ENCODE results near the gene FASLG. TPM values are rescaled to one million over a fixed set of nuclear protein-coding genes. Genes with fewer than 3 reads are reported as not detected.
A peak's percentile ranks its signal among the peaks of the same experiment; 100 is the strongest.
"Not testable (repeated sequence)": the region's sequence is repeated elsewhere in the genome, so short reads cannot be mapped to it uniquely, and the experiment has no call there.

FASLG gene
- total RNA-seq, 2 experiments from 2014 or later: 3.6 to 3.9 TPM

DNA sequence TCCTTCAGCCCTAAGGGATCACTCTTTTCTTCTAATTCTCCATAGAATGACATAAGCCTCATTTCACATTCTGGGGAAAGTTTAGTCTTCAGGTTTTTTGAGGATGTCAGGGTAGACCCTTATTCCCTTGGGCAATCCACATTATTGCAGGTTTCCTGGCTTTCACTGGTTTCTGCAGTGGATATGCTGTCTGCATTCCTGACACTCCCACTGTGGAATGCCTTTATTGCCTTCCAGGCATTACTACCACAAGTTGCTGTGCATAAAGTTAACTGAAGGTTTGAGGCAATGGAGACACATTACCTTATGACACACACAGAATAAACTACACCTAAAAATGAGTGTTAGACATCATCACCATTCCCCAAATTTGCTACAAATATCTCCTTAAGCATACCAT lies 12.7 kb downstream of the FASLG start:
- Mint-ChIP-seq H3K4me3 (no peak overlapping the region), H3K4me1 (peaks cover 60% of the 10 kb centered on the region), H3K27ac (no peak overlapping the region), H3K27me3 (no peaks in the 10 kb centered on the region), H3K36me3 (ENCODE audit: low read depth) (peaks cover 16% of the 10 kb centered on the region), H3K9me3 (no peaks in the 10 kb centered on the region)
- CTCF ChIA-PET: interaction anchor here (1.4 kb wide), 1 partner anchor 31 kb away, joined by 5 read pairs; no protein-coding TSS in a partner anchor
- DNase-seq: no peak
- POLR2A ChIA-PET: interaction anchor here (2.2 kb wide), 1 partner anchor 27 kb away, joined by 10 read pairs; no protein-coding TSS in a partner anchor

DNA sequence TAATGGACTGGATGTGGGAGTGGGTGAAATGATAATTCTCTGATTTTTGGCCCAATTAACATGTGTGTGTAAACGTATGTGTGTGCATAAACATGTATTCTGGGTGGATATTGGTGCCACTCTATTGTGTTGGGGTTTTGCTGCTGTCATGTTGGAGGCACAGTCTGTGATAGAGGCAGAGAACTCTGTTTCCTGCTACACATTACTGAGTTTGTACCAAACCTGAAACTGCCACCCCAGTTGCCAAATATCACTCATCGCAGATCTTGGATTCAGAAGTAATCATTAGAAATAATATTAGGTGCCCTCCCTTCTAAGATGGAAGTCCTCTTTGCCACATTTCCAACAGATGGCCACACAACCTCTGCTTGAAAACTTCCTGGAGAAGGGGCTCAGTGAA lies 13.8 kb downstream of the FASLG start:
- Mint-ChIP-seq H3K36me3 (ENCODE audit: low read depth) (peaks cover 10% of the 10 kb centered on the region), H3K4me1 (peaks cover 66% of the 10 kb centered on the region), H3K9me3 (no peaks in the 10 kb centered on the region), H3K4me3 (no peak overlapping the region), H3K27ac (no peak overlapping the region), H3K27me3 (no peaks in the 10 kb centered on the region)
- no peak for DNase-seq
- ChIA-PET POLR2A (no interaction called here), CTCF (no interaction called here)

DNA sequence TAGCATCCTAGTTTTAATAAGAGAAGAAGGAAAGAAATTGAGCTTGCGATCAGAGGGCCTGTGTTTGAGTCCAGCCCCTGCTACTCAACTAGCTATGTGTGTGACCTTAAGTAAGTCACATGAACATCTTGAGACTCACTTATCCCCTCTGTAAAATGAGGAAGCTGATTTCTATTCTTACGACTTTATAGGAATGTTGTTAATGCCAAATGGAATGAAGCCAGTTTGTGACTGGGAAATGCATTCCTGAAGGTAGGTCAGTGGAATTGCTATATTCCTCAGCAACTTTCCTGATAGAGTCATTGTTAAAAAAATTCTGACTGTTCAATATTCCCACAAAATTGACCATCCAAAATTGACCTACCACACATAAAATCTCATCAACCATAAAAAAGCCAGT lies 14.9 kb downstream of the FASLG start:
- ChIA-PET CTCF (no interaction called here), POLR2A (interaction anchor here (1.6 to 4.6 kb wide), 4 partner anchors 8 to 34 kb away, joined by 4 to 21 read pairs (median 7); no protein-coding TSS in a partner anchor)
- no peak for DNase-seq
- Mint-ChIP-seq H3K27ac (no peak overlapping the region), H3K36me3 (ENCODE audit: low read depth) (peaks cover 8% of the 10 kb centered on the region), H3K27me3 (no peaks in the 10 kb centered on the region), H3K9me3 (no peaks in the 10 kb centered on the region), H3K4me3 (no peak overlapping the region), H3K4me1 (peaks cover 68% of the 10 kb centered on the region)

DNA sequence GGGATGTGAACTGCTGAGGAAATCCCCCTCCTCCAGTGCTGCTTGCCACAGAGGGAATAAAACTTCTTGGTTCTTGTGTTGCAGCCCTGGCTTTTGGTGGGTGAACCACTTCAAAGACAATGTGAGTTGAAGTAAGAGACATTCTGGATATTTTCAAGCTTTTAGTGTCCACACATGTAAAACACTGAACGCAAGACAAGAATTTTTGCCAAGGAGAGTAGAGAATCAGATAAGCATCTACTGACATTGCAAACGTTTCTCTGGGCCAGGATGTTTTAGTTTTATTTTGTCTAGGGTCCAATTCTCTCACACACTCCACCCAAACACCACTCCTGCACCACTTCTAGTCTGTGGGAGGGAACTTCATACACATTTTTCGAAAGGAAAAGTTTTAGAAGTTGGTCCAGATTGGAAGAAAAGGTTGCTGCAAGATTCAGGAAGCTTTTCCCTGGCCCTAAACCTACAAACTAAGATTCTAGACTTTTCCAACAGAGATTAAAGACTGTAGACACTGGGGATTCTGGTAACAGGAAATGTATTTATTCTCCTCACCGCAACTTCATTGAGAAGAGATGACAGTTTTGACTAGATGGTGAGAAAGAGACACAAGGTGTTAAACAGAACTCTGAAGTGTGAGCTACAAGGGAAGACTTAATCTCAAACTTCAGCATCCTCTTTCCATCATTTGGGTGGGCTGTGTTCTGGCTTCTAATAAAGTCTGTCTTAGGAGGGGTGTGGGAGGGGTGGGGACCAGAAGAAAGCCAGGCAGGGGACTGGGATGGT lies 16.1 kb downstream of the FASLG start:
- no peaks in the 10 kb centered on the region for H3K27me3 Mint-ChIP-seq
- no peak for DNase-seq
- H3K4me3 Mint-ChIP-seq: no peak overlapping the region
- POLR2A ChIA-PET: interaction anchor here (0.6 to 4.6 kb wide), 9 partner anchors 9 to 49 kb away, joined by 3 to 21 read pairs (median 4); no protein-coding TSS in a partner anchor
- H3K9me3 Mint-ChIP-seq: no peaks in the 10 kb centered on the region
- H3K4me1 Mint-ChIP-seq: peaks cover 67% of the 10 kb centered on the region
- H3K27ac Mint-ChIP-seq: peak overlapping the region; percentile 64
- CTCF ChIA-PET: interaction anchor here (0.6 to 1.6 kb wide), 6 partner anchors 8 to 670 kb away, joined by 3 to 5 read pairs (median 4); partner anchors contain the start of gene FASLG
- peaks cover 3% of the 10 kb centered on the region for H3K36me3 Mint-ChIP-seq (ENCODE audit: low read depth)

DNA sequence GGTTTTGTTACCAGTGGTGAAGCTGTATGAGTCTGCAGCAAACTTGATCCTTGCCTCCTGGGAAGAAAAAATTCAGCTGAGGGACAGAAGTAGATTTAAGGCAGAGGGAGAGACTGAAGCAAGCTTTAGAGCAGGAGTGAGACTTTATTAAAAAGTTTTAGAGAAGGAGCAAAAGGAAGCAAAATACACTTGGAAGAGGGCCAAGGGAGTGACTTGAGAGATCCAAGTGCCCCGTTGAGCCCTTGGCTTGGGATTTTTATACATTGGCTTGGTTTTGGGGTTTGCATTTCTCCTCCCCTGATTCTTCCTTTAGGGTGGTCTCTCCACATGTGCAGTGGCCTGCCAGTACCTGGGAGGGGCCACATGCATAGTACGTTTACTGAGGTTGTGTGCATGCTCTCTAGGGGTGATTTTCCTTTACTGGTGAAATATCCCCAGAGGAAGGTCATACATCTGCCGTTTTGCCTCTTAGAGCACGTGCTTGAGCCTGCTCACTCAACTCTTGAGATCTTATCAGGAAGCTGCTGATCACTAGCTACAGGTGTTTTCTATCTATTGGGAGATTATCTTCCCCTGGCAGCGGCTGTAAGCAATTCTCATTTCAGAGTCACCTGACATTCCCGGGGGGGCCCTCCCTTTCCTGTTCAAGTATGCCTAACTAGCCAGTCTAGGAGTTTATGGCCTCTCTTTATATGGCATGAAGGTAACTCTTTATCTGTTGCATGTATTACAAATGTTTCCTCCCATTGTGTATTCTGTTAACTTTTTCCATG lies 20.3 kb downstream of the FASLG start:
- Mint-ChIP-seq H3K4me3 (no peak overlapping the region), H3K27ac (peak overlapping the region; percentile 23), H3K4me1 (peaks cover 56% of the 10 kb centered on the region), H3K27me3 (no peaks in the 10 kb centered on the region), H3K9me3 (no peaks in the 10 kb centered on the region), H3K36me3 (ENCODE audit: low read depth) (peaks cover 6% of the 10 kb centered on the region)
- POLR2A ChIA-PET: interaction anchor here (1.0 to 2.0 kb wide), 2 partner anchors 20 to 40 kb away, joined by 3 to 5 read pairs; no protein-coding TSS in a partner anchor
- CTCF ChIA-PET: interaction anchor here (1.0 kb wide), 1 partner anchor 9 kb away, joined by 3 read pairs; no protein-coding TSS in a partner anchor
- no peak for DNase-seq

DNA sequence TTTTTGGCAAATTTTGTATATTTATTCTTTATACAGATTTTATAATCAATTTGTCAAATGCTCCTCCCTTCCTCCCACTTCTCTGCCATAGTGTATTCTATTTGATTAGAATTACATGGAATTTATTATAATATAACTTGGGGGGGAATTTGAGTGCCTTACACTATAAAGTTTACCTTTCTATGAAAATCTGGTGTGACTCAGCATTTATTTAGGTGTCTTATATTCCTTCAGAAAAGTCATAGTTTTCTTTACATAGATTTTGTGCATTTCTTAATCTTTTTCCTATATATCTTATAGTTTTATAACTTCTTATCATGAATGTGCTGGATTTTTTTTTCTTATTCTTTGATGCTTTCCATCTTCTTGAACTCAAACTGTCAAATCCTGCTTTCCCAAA lies 21.3 kb downstream of the FASLG start:
- H3K36me3 Mint-ChIP-seq (ENCODE audit: low read depth): peaks cover 12% of the 10 kb centered on the region
- CTCF ChIA-PET: no interaction called here

DNA sequence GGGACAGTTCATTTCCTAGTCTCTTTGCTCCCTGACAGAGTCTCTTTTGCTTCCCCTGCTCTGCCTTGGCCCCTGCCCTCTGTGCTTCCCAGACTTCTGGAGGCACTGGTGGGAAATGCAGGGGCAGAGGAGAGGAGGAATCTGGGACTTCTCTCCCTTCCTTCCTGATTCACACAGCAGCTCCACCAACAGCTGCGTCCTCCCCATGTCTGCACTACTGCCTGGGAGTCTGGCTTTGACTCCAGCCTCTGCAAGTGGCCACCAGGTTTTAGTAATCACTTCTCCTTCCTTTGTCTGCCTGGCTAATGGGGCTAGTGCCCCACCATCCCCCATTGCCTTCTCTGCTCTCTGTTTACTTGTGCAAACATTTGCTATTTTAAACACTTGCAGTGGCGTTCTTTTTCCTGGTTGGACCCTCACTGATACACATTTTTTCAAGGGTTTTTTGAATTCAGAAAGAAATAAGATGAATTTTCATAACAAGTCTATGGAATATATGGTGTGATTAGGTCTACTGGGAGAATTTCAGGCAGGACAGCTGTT lies 21.9 kb downstream of the FASLG start:
- Mint-ChIP-seq H3K4me3 (no peak overlapping the region), H3K4me1 (peaks cover 43% of the 10 kb centered on the region), H3K27me3 (no peaks in the 10 kb centered on the region), H3K27ac (no peak overlapping the region), H3K36me3 (ENCODE audit: low read depth) (peaks cover 12% of the 10 kb centered on the region), H3K9me3 (peaks cover 5% of the 10 kb centered on the region)
- ChIA-PET CTCF (no interaction called here), POLR2A (interaction anchor here (0.6 to 2.0 kb wide), 2 partner anchors 19 to 36 kb away, joined by 3 to 5 read pairs; no protein-coding TSS in a partner anchor)
- no peak for DNase-seq

More for the DNA sequence above, 21.3 kb downstream of the FASLG start:
- no peaks in the 10 kb centered on the region for H3K27me3 Mint-ChIP-seq
- POLR2A ChIA-PET: interaction anchor here (0.6 to 2.0 kb wide), 2 partner anchors 19 to 37 kb away, joined by 3 to 5 read pairs; no protein-coding TSS in a partner anchor
- no peak overlapping the region for H3K4me3 Mint-ChIP-seq
- peaks cover 49% of the 10 kb centered on the region for H3K4me1 Mint-ChIP-seq
- no peak for DNase-seq
- H3K27ac Mint-ChIP-seq: no peak overlapping the region
- peaks cover 5% of the 10 kb centered on the region for H3K9me3 Mint-ChIP-seq

DNA sequence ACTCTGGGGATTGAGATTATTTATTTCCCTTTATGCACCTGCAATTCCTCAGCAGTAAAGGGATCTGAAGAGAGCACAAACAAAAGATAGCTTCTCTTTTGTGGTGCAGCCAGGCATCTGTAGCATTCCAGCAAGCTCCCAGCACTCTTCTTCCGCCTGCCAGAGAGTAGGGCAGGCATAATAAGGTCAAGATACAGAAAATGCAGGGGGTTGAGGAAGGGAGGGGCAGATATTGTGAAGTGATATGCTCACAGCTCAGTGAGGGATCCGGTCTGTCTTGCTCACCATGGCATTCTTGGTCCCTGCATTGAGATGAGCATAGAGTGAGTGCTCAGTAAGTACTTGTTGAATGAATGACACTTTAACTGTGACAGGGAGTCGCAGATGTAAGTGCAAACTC lies 23.9 kb downstream of the FASLG start:
- Mint-ChIP-seq H3K36me3 (ENCODE audit: low read depth) (peaks cover 12% of the 10 kb centered on the region), H3K9me3 (peaks cover 5% of the 10 kb centered on the region), H3K27ac (no peak overlapping the region), H3K4me3 (no peak overlapping the region), H3K4me1 (peaks cover 29% of the 10 kb centered on the region), H3K27me3 (no peaks in the 10 kb centered on the region)
- ChIA-PET POLR2A (interaction anchor here (0.8 kb wide), 1 partner anchor 17 kb away, joined by 4 read pairs; no protein-coding TSS in a partner anchor), CTCF (interaction anchor here (1.3 kb wide), 1 partner anchor 8 kb away, joined by 3 read pairs; no protein-coding TSS in a partner anchor)
- DNase-seq: no peak

DNA sequence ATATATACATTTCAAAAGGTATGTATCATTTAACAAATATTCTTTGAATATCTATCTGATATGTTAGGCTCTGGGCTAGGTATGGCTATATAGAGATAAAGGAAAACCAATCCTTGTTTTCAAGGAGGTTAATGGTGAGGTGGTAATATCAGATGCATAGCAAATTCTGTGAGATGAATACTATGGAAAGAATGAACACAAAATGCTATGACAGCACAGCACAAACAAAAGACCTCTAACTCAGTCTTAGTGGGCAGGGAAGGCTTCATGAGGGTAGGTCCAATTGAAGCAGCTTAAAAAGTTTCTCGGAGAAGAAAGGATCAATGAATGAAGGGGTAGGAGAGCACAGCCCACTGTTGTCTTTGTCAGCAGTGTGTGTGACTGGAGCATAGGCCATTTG lies 27.2 kb downstream of the FASLG start:
- peaks cover 5% of the 10 kb centered on the region for H3K9me3 Mint-ChIP-seq
- H3K36me3 Mint-ChIP-seq (ENCODE audit: low read depth): peaks cover 16% of the 10 kb centered on the region
- H3K27me3 Mint-ChIP-seq: no peaks in the 10 kb centered on the region
- DNase-seq: no peak
- no peak overlapping the region for H3K4me3 Mint-ChIP-seq
- CTCF ChIA-PET: no interaction called here
- H3K27ac Mint-ChIP-seq: no peak overlapping the region
- H3K4me1 Mint-ChIP-seq: peaks cover 16% of the 10 kb centered on the region
- POLR2A ChIA-PET: no interaction called here

DNA sequence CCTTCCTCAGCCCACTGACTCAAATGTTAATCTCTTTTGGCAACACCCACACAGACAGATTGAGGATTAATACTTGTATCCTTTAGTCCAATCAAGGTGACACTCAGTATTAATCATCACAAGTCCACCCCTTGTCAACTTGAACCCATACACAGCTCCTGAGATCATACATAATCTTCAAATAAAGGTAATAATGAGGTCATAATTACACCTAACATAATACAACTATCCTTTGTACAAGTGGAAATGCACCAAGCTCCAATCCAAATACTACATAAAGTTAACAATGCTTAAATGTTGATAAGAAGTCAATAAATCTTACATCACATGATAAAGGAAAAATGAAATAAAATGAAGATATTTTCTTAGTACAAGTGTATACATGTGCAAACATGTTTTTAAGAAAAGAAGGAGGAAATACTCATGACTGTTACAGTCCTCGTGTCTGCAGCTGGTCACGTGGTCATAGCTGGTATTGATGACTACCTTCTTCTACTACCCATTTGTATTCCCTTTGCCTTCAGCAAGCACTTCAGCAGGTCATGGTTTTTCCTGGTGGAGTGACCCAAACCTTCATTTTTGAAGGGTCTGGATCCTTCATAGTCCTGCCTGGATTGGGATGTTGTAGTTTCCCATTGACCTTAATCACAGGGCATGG lies 29.7 kb downstream of the FASLG start:
- H3K4me3 Mint-ChIP-seq, H3K27ac Mint-ChIP-seq, DNase-seq, CTCF ChIA-PET, POLR2A ChIA-PET, H3K27me3 Mint-ChIP-seq, H3K4me1 Mint-ChIP-seq: not testable (repeated sequence)
- Mint-ChIP-seq H3K36me3 (ENCODE audit: low read depth) (peaks cover 16% of the 10 kb centered on the region), H3K9me3 (peaks cover 13% of the 10 kb centered on the region)

DNA sequence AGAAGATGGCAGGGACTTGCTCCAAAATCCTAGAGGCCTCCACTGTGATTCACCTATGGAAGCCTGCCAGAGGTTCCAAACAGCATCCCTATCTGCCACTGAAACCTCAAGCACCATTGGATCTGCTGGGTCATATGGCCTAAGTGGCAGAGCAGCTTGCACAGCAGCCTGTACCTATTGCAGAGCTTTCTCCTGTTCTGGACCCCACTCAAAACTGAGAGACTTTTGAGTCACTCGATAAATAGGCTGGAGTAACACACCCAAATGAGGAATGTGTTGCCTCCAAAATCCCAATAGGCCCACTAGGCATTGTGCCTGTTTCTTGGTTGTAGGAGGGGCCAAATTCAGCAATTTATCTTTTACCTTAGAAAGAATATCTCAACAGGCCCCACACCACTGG lies 32.0 kb downstream of the FASLG start:
- H3K27me3 Mint-ChIP-seq, POLR2A ChIA-PET, CTCF ChIA-PET: not testable (repeated sequence)

DNA sequence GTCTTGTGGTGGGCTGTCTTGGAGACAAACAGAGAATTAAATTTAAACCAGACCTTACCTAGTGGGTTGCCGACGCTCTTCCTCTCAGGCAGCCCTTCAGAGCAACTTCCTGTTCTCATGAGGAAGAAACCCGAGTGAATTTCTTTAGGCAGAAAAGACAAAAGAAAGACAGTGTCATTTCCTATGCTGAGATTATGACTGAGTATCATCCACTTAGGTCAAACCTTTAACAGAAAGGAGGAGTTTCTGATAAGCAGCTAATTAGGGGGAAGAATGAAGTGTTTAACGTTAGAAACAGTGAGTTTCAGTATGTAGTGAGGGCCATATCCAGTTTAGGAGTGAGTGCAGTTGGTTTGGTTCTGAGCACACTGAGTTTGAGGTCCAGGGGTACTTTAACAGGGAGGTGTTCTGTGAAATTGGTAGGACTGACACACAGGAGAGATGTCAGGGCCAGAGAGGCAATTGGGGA lies 38.7 kb downstream of the FASLG start:
- Mint-ChIP-seq H3K4me1 (peaks cover 47% of the 10 kb centered on the region), H3K36me3 (ENCODE audit: low read depth) (peaks cover 13% of the 10 kb centered on the region), H3K9me3 (peaks cover 6% of the 10 kb centered on the region), H3K27me3 (peaks cover 2% of the 10 kb centered on the region), H3K4me3 (peak overlapping the region; percentile 40), H3K27ac (peak overlapping the region; percentile 94)
- ChIA-PET CTCF (interaction anchor here (1.0 kb wide), 1 partner anchor 22 kb away, joined by 3 read pairs; no protein-coding TSS in a partner anchor), POLR2A (interaction anchor here (1.3 to 4.0 kb wide), 5 partner anchors 11 to 58 kb away, joined by 7 to 21 read pairs (median 10); partner anchors contain the start of gene FASLG)
- no peak for DNase-seq

More for the DNA sequence above, 32.0 kb downstream of the FASLG start:
- peaks cover 14% of the 10 kb centered on the region for H3K36me3 Mint-ChIP-seq (ENCODE audit: low read depth)
- H3K4me3 Mint-ChIP-seq, H3K4me1 Mint-ChIP-seq, DNase-seq, H3K9me3 Mint-ChIP-seq, H3K27ac Mint-ChIP-seq: not testable (repeated sequence)

Data from activated CD4-positive, alpha-beta memory T cell treated with anti-CD3 and anti-CD28 coated beads, Interleukin-2, amount 10 ng/mL, durations not matched to agents 7 days and 5 days (primary cell).